IPS DF 4.7 (cell line): ENCODE results near the gene KCNJ14.
"Not testable (repeated sequence)": the region's sequence is repeated elsewhere in the genome, so short reads cannot be mapped to it uniquely, and the experiment has no call there.

Experiments
- DNase-seq: peaks from one replicate; pipeline ENCODE4 v3.0.0-alpha.2; 2013; ENCODE audit warnings: low spot score; ENCODE audit errors: extremely low read depth

KCNJ14 gene

DNA sequence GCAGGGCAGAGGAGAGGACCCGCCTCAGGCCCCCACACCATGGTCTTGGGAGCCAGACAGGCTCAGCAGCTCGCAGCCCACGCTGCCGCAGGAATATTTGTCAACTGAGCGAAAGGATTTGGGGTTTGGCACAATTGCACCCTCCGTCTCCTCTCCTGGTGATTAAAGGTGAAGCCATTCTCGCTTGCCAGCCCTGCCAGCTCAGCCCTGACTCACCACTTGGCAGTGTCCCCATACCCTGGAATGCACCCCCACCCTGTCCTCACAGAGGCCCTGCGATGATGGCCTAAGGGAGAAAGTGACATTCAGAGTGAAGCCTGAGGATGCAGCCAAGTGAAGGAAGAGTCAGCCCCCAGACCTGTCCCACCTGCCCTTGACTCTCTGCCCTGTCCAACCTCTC is 32.6 kb downstream of the KCNJ14 start:
- DNase-seq = no peak

DNA sequence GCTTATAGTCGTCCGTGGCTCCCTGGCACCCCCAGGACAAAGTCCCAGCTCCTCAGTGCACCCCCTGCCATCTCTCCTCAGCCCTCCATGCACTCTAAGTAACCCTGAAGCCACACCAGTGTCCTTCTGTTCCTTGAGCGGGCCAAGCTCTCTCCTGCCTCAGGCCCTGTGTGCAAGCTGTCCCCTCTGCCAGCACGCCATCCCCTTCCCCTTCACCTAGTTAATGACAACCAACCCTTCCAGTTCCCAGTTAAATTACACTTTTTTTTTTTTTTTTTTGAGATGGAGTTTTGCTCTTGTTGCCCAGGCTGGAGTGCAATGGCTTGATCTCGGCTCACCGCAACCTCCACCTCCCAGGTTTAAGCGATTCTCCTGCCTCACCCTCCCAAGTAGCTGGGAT is 33.1 kb downstream of the KCNJ14 start:
- DNase-seq = not testable (repeated sequence)

DNA sequence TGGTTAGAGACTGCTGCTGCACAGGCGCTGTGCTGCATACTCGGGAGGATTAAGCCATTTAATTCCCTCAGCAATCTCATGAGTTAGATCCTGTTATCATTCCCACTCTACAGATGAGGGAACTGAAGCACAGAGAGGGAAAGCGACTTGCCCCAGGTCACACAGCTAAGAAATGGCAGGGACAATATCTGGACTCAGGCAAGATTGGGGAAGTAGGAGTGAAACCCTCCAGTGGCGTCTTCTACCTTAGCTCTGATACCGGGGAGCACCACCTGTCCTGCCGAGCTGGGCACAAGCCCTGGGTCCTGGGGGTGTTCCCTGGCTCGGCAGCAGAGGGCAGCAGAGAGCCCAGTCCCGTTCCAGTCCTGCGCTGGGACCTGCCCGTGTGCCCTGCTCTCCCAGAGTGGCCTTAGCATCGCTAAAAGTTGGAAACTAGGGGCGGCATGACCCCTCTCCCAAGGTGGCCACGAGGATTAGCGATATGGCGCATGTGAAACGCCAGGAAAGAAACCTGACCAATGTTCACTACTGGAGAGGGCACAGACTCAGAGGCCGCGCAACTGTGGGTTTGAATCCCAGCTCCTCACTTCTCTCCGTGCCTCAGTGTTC is 34.3 kb downstream of the KCNJ14 start:
- DNase-seq = no peak

DNA sequence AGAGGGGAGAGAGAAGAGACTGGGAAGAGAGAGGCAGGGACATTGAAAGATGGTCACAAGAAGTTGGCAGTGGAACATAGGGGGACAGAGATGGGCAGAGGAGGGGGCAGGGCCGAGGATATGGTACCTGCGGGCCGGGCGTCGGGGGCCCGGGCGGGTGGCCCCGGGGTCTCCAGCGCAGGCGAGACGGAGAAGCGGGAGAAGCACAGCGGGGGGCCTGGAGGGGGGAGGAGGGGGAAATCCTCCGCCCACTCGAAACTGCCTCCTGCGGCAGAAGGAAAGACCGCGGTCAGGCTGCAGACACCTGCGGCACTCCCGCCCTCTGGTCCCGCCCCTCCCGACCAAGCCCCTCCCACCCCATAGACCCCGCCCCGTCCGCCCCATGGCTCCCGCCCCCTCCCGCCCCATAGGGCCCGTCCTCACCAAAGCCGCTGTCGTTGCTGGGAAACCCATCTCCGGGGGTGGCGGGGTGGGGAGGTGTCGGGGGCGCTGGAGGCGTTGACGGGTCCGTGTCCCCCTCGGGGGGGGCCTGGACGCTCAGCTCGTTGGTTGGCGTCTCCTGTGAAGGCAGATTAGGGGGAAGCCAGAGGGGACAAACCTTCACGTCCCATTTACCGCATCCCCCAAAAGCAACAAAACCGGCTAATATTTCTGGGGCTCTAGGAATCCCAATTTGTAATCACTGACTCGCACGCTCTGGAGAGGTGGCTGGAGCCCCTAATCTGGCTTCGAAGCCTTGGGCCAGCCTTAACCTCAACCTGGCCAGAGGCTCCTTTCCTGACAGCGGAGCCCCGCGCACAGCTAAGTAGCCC is 35.8 kb downstream of the KCNJ14 start:
- no peak for DNase-seq

DNA sequence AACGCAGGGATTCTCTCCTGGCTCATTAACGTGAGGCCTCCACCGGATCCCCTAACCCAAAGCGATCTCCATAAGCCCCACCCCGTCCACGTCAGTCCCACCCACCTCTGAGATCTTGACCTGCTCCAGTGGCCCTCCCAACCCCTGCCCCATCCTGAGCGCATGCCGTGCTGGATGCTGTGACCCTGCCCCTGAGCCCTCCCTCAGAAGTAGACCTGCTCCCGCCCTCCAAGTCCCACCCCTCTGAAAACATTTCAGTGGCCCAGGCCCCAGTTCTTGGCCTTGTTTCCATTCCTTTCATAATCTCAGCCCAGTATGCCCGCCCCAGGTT is 36.4 kb downstream of the KCNJ14 start:
- DNase-seq = peak; percentile 75

DNA sequence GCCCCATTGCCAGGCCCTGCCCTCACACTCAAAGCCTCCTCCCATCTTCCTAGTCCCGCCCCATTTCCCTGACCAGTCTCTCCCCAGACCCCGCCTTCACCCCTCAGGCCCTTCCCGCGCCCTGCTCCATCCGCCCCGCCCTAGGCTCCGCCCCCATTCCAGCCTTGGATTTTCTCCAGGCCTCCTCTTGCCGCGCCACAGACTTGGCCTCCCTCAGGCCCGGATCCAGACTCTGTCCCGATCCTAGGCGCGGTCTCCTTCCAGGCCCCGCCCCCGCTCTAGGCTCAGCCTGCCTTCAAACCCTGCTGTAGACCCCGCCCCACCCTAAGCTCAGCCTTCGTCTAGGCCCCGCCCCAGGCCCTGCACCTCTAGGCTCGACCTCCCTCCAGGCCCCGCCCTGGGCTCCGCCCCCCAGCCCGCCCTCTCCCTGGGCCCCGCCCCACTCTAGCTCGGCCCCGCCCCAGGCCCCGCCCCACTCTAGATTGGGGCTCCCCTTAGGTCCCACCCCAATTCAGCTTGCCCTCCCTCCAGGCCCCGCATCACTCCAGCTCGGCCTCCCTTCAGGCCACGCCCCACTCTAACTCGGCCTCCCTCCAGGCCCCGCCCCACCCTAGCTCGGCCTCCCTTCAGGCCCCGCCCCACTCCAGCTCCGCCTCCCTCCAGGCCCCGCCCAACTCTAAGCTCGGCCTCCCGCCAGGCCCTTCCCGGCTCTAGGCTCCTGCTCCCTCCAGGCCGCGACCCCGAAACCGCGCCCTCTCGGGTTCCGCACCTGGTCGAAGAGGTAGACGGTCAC is 37.7 kb downstream of the KCNJ14 start:
- peak; percentile 82 for DNase-seq

DNA sequence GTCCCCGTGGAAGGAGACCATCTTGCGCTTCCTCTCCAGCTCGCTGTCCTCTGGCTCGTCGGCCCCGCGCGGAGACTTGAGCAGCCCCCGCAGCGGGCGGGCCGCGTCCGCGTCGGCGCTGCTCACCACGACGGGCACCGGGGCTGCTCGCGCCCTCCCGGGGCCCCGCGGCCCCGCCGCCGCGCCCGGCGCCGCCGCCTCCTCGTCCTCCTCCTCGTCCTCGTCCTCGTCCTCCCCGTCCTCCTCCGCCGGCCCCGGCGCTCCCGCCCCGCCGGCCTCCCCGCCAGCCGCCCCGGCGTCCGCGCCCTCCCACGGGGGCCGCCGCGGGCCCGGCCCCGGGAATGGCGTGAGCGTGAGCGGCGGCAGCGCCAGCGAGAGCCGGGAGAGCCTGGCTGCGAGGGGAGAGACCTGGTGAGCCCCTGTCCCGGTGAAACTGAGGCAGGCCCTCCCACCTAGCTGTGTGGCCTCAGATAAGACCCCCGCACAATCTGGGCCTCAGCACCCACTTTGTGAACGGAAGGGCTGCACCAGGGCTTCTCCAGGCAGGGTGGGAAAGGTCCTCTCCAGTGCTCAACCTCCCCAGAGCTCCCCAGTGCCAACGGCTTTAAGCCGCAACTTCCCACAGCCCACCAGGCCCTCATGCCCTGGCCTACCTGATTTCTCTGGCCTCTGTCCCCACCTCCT is 38.5 kb downstream of the KCNJ14 start:
- no peak for DNase-seq

DNA sequence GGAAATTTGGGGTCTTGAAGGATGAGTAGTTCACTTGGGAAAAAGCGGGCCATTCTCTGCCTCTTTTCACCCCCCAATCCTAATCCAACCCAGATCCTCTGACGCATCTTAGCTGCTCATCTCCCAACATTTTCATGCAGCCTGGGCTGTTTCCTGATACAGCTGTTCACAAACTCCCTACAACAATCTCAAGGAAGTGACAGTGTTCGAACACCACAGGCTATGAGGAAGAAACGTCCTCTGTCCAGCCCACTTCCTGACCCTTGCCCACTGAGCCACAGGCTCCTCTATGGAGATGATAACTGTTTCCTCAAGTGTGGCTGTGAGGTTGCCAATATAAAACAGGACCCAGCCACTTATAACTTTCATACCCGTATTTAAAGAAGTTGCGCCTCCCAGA is 40.0 kb downstream of the KCNJ14 start:
- no peak for DNase-seq

DNA sequence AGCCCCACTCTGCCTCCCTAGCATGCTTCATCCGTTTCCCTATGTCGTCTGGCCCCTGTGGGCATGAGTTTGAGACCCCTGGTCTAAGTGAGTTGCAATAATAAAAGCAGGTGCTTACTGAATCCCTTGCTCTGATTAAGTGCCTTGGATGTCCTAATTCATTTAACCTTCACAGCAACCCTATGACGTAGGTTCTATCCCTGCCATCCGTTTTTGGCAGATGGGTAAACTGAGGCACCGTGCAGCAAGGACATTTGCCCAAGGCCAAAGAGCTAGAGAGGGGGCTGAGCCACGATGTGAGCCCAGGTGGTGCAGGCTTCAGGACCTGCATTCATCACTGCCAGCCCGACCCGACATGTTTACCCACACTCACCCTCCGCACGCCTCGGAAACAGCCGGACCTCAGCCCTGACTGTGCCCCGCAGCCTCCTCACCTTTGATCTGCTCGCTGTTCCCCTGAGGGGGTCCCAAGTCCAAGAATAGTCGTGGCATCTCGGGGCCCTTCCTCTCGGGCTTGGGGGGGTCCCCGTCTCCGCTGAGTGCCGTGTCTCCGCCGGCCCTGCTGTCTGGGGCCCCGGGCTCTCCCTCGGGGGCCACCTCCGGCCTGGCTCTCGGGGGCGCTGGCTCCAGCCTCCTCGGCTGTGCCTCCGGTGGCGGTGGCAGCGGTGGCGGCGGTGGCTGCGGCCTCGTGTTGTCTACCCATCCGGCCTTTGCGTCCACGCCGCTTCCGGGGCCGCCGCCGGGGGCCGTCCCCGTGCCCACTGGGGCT is 41.8 kb downstream of the KCNJ14 start:
- DNase-seq = no peak

DNA sequence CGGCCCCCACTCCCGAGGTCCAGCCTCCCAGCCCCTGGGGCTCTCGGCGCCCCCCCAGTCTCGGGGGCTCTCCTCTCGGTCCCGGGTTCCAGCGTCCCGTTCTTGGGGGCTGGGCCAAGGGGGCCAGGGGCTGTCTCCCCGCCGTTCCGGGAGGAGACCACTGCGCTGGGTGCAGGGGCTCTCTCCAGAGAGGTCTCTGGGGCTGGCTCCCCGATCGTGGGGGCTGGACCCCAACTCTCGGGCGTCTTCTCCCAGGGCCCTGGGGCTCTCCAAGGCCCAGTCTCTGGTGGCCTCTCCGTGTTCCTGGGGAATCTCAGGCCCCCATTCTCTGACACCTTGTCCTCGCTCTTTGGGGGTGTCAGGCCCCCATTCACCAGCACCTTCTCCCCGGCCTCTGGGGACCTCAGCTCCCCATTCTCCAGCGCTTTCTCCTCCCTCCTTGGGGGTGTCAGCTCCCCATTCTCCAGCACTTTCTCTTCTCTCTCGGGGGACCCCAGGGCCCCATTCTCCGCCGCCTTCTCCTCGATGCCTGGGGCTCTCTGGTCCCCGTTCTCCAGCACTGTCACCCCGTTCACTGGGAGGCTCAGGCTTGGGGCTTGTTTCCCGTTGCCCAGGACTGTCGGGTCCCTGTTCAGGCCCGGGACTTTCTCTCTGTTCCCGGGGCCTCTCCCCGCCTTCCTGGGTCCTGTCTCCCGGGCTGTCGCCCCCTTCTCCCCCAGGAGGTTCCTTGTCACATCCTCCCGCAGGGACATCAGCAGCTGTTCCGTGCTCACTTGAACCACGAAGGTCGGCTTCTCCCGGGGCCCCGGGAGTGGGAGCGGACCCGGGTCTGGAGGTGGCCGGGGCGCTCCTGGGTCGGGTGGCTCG is 42.6 kb downstream of the KCNJ14 start:
- DNase-seq = no peak

DNA sequence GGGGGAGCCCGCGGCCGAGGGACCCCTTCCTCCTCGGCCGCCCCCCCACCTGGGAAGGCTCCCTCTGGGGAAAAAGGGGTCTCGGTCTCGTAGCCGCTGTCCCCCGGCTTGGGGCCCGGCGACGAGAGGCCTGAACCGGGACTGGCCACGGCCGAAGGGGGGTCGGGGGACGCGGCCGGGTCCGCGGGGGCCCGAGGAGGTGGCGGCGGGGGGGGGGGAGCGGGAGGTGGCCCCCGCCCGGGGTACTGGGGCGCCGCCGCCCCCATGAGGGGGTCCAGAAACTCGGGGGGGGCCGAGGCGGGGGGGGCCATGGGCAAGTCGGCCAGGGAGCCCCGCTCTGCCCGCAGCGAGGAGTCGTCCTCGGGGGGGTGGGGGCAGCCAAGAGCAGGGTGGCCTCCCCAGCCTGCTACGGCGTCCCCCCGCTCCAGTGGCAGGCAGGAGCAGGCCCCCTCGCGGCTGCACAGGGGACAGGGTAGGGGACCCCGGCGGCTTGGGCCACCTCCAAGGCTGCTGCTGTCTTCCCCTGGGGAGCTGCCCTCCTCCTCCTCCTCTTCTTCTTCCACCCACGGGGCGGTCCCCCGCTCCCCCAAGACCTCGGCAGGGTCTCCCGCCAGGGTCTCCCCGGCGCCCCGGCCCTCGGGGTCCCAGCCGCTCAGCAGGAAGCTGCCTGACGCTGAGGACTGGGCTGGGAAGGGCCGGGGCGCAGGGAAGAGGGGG is 43.4 kb downstream of the KCNJ14 start:
- DNase-seq = no peak

DNA sequence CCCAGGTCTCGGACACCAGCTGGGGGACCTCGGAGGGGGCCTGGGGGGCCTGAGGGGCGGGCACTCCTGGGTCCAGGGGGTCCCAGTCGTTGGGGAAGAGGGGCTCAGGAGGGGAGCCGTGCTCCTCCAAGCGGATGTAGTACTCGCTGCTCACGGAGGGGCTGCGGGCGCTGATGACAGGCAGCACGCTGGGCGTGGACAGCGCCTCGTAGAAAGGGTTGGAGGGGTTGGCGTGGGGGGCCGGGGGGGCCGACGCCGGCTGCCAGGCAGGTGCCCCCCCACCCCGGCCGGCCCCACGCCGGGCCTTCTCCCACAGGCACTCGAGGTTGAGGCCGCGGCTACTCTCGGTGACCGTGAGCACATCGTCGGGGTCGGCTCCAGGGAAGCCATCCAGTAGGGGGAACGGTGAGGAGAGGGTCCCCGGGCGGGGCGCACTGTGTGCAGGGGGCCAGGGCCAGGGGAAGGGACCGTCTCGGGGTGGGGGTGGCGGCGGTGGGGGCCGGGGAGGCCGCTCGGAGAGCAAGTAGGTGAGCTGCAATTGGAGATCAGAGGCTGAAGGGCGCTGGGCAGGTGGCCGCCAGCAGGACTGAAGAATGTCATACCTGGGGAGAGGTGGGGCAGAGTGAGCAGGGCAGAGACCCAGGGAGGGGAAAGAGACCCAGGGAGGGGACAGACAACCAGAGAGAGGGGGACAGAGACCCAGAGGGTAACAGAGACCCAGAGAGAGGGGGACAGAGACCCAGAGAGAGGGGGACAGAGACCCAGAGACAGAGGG is 44.1 kb downstream of the KCNJ14 start:
- DNase-seq = no peak

DNA sequence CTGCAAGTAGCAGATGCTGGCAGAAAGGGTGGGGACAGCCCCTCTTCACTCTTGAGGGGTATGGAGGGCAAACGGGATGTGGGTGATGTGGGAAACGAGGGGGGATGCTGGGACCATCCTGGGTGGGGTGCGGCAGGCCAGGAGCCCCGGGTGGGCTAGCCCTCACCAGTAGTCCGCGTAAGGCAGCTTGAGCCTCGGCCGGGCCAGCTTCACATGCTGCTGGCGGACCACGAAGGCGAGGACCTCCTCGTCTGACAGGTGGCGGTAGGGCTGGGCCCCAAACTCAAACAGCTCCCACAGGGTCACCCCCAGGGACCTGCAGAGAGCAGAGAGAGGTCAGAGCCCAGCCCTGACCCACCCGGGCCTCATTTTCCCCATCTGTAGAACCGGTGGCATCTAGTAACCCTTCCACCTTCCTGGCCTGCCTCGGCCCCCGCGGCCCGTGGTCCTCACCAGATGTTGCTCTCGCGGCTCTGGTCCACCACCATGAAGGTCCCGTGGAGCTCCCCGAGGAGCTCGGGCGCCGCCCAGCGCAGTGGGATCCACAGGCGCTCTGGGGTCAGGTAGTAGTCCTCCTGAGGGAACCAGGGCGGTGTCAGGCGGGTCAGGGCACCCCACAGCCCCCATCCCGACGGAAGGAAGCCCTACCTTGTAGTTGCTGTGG is 45.6 kb downstream of the KCNJ14 start:
- no peak for DNase-seq

DNA sequence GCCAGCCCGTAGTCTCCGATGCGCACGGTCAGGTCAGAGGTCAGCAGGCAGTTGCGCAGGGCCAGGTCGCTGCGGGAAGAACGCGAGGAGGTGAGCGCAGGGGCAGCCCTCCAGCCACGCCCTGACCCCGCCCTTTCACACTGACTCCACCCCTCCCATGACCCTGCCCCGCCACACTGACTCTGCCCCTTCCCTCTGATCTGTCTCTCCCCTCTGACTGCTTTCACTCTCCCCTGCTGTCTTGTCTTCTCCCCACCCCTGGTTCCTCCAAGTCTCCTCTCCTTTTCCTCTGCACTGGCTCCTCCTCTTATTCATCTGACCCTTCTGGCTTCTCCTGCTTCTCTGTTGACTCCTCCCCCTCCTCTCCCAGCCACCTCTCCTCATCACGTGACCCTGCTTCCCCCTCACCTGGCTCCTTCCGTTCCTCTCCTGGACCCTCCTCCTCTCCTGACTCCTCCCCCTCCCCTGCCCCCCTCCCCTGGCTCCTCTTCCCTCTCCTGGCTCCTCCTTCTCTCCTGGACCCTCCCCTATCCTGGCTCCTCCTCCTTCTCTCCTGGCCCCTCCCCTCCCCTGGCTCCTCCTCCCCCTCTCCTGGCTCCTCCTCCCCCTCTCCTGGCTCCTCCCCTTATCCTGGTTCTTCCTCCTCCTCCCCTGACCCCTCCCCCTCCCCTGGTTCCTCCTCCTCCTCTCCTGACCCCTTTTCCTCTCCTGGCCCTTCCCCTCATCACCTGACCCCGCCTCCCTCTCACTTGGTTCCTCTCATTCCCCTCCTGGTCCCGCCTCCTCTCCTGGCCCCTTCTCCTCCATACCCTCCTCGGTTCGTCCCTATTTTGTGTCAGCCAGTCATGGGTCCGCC is 46.3 kb downstream of the KCNJ14 start:
- DNase-seq = peak; percentile 94

DNA sequence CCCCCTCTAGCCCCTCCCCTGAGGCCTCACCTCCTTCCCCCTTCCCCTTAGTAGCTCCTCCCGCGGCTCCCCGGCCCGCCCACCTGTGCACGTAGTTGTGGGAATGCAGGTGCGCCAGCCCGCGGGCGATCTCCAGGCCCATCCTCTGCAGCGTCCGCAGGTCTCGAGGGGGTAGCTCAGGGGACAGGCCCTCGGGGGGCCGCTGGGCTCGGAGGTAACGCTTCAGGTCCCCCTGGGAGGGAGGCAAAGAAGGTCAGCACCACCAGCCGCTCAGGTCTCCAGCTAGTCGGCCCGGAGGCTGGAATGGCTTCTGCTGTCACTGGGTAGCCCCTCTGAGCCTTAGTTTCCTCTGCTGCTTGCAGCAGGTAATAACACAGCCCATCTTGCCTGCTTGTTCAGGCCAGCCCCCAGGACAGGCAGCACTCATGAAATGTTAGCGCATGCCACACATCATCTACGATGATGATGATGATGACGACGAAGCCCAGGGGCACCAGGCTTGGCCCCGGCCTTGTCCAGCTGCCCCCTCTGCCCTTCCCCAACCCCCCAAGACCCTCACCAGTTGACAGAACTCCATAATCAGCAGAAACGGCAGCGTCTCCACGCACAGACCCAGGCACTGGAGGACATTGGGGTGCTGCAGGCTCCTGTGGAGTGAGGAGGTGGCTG is 47.1 kb downstream of the KCNJ14 start:
- DNase-seq = no peak

DNA sequence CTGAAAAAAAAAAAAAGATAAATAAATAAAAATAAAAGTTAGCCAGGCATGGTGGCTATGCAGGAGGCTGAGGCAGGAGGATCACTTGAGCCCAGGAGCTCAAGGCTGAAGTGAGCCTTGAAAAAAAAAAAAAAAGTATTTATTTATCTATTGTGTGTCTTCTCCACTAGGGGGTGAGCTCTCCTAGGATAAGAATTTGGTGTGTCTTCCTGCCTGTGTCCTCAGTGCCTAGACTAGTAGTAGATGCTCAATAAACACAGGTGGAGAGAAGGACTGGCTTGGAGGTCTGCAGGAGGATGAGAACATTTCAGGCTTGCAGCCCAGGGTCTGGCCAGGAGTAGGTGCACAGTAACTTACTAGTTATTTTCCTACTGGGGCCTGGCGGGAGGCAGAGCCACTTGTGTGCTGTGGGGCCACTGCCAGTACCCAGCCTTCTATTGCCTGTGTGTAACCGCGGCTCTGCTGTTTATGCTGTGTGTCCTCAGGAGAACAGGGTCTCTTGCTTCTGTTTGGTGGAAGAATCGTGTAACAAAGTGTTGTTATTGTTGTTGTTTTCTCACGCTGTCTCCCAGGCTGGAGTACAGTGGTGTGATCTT is 50.9 kb downstream of the KCNJ14 start:
- DNase-seq = no peak
